ENCODE data around the gene CD34.

DNA sequence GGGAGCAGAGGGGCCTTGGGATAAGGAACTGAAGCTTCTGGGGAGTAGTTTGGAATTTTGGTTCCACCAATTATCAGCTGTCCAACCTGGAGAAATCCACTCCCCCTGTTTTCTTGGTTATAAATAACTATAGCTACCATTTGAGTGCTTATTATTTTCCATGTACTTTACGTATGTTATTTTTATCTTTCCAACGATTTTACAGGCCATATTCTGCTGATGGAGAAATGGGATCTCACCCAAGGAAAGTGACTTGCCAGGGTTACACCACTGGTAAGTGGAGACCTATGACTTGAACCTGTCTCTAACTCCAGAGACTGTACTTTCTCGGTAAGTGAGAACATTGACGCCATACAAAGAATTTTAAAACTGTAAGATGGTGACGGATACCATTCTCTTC lies 49.0 kb upstream of the CD34 start:
- TF ChIP-seq, protein P1, sequence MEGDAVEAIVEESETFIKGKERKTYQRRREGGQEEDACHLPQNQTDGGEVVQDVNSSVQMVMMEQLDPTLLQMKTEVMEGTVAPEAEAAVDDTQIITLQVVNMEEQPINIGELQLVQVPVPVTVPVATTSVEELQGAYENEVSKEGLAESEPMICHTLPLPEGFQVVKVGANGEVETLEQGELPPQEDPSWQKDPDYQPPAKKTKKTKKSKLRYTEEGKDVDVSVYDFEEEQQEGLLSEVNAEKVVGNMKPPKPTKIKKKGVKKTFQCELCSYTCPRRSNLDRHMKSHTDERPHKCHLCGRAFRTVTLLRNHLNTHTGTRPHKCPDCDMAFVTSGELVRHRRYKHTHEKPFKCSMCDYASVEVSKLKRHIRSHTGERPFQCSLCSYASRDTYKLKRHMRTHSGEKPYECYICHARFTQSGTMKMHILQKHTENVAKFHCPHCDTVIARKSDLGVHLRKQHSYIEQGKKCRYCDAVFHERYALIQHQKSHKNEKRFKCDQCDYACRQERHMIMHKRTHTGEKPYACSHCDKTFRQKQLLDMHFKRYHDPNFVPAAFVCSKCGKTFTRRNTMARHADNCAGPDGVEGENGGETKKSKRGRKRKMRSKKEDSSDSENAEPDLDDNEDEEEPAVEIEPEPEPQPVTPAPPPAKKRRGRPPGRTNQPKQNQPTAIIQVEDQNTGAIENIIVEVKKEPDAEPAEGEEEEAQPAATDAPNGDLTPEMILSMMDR (conservative IDR thresholded peaks at IDR 0.05): no peak
- TF ChIP-seq EZH2 (IDR thresholded peaks at IDR 0.05; ENCODE audit: low read depth): no peak

Measured in PC-9 (cell line).